ENCODE measurements around the gene MYH9.

DNA sequence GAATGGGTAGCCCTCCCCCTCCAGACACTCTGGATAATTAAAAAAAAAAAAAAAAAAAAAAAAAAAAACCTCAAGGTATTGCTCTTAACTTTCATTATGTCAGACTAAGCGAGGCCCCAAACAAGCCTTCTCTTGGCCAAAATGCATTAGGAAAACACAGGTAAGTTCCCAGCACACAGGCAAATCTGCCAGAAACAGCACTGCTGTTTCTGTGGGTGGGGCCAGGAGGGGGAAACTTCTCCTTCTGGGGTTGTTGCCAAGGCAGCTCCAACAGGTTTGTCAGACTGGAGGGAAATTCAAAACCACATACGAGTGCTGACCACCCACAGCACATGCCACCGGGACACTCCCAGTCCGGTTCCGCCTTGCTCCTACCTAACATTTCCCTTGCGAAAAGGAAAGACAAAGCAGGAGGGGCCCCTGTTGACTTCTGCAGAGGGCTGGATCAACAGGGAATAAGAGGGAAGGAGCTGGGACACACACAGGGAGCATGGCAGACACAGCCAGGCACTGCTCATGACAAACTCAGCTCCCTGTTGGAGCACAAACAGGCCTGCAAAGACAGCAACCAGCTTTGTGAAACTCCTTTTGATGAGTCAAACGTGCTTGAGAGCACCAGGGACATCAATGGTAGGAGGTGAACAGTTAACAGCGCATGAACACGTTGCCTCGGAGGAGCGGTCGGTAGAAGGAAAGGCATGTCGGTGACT lies 55.0 kb downstream of the MYH9 start:
- TF ChIP-seq, protein P1, sequence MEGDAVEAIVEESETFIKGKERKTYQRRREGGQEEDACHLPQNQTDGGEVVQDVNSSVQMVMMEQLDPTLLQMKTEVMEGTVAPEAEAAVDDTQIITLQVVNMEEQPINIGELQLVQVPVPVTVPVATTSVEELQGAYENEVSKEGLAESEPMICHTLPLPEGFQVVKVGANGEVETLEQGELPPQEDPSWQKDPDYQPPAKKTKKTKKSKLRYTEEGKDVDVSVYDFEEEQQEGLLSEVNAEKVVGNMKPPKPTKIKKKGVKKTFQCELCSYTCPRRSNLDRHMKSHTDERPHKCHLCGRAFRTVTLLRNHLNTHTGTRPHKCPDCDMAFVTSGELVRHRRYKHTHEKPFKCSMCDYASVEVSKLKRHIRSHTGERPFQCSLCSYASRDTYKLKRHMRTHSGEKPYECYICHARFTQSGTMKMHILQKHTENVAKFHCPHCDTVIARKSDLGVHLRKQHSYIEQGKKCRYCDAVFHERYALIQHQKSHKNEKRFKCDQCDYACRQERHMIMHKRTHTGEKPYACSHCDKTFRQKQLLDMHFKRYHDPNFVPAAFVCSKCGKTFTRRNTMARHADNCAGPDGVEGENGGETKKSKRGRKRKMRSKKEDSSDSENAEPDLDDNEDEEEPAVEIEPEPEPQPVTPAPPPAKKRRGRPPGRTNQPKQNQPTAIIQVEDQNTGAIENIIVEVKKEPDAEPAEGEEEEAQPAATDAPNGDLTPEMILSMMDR (IDR thresholded peaks at IDR 0.05 in 8 of 11, conservative IDR thresholded peaks at IDR 0.05 in 3 of 11): no peak
- TF ChIP-seq POLR2A (IDR thresholded peaks at IDR 0.05): no peak
- TF ChIP-seq POLR2AphosphoS5 (IDR thresholded peaks at IDR 0.05): peak in 1 of 3 donors; percentile 59

Measured in spleen (tissue), 7 donors.